T-helper 9 cell (primary cell): ENCODE measurements around the gene LUZP1.

ENCODE experiments used
- DNase-seq: peaks from one replicate; pipeline ENCODE4 v3.0.0-alpha.2; 2020

Gene LUZP1

GRCh38 chr1:23150742-23151141 lies 17.9 kb downstream of the LUZP1 start:
- no peak for DNase-seq

- no peak for DNase-seq
Observed at GRCh38 chr1:23150125-23150524, 18.5 kb downstream of the LUZP1 start.

- no peak for DNase-seq
Observed at GRCh38 chr1:23149114-23149513, 19.5 kb downstream of the LUZP1 start.

- DNase-seq, result no peak
Observed at GRCh38 chr1:23148084-23148483, 20.6 kb downstream of the LUZP1 start.

GRCh38 chr1:23140940-23141596 lies 27.6 kb downstream of the LUZP1 start:
- no peak for DNase-seq

GRCh38 chr1:23135268-23135667 lies 33.4 kb downstream of the LUZP1 start:
- no peak for DNase-seq

GRCh38 chr1:23134055-23134454 lies 34.6 kb downstream of the LUZP1 start:
- DNase-seq, result no peak

- DNase-seq, result no peak
Observed at GRCh38 chr1:23133587-23133986, 35.1 kb downstream of the LUZP1 start.

- DNase-seq, result no peak
Observed at GRCh38 chr1:23132033-23132432, 36.6 kb downstream of the LUZP1 start.

GRCh38 chr1:23129846-23130245 lies 38.8 kb downstream of the LUZP1 start:
- DNase-seq, result no peak

GRCh38 chr1:23126801-23127200 lies 41.9 kb downstream of the LUZP1 start:
- no peak for DNase-seq

- no peak for DNase-seq
Observed at GRCh38 chr1:23126200-23126599, 42.5 kb downstream of the LUZP1 start.

- DNase-seq, result no peak
Observed at GRCh38 chr1:23125489-23125888, 43.2 kb downstream of the LUZP1 start.

GRCh38 chr1:23124259-23125026 lies 44.2 kb downstream of the LUZP1 start:
- no peak for DNase-seq

GRCh38 chr1:23123528-23123927 lies 45.1 kb downstream of the LUZP1 start:
- DNase-seq, result no peak

- no peak for DNase-seq
Observed at GRCh38 chr1:23122796-23123195, 45.9 kb downstream of the LUZP1 start.

- no peak for DNase-seq
Observed at GRCh38 chr1:23122023-23122748, 46.5 kb downstream of the LUZP1 start.

GRCh38 chr1:23120383-23120782 lies 48.3 kb downstream of the LUZP1 start:
- DNase-seq, result no peak

GRCh38 chr1:23118957-23119792 lies 49.5 kb downstream of the LUZP1 start:
- DNase-seq, result peak; percentile 36

GRCh38 chr1:23118407-23118806 lies 50.2 kb downstream of the LUZP1 start:
- no peak for DNase-seq

- no peak for DNase-seq
Observed at GRCh38 chr1:23116921-23117699, 51.5 kb downstream of the LUZP1 start.

GRCh38 chr1:23116216-23116836 lies 52.3 kb downstream of the LUZP1 start:
- no peak for DNase-seq
